GM21515 (cell line): ENCODE data around the gene PTPRS.
"Not testable (repeated sequence)": the region's sequence is repeated elsewhere in the genome, so short reads cannot be mapped to it uniquely, and the experiment has no call there.

Experiments used
- ATAC-seq: cut with Tn5 transposase; IDR thresholded peaks from one replicate; pipeline ENCODE4 v1.9.1; 2021; ENCODE audit not compliant: unreplicated experiment

PTPRS gene

DNA sequence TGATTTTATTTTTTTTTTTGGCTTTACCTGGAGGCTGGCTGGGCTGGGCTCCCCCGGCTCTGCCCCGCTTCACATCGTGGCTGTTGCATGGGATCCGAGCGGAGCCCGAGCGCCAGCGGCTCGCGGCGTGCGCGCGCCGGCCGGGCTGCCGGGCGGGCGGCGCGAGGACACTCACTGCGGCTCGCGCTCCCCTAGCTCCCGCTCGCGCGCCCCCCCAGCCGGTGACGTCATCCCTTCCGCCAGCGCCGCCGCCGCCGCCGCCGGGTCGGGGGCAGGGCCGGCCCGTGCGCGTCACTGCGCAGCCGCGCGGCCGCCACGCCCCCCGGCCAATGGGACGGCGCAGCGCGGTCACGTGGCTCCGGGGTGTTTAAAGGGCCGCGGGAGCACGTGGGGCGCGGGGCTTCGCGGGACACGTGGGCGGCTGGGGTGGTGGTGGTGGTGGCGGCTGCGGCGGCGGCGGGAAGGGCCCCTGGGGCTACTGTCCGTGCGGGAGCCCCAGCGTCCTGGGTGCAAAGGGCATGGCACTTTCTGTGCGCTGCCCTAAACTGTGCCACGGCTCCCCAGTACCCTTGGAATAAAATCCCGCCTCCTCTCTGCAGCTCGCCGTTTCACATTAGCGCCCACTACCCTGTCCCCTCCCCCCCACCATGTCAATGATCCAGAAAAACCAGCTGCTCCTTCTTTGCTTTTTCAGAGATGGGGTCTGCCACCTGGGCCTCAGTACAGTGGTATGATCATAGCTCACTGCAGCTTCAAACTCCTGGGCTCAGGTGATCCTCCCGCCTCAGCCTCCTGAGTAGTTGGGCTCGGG lies at the start of gene PTPRS:
TSS of gene PTPRS (minus strand) at position 176 of the 811 bp plus-strand sequence. CDS start 54,672 bp downstream, outside the sequence.
- ATAC-seq = no peak

DNA sequence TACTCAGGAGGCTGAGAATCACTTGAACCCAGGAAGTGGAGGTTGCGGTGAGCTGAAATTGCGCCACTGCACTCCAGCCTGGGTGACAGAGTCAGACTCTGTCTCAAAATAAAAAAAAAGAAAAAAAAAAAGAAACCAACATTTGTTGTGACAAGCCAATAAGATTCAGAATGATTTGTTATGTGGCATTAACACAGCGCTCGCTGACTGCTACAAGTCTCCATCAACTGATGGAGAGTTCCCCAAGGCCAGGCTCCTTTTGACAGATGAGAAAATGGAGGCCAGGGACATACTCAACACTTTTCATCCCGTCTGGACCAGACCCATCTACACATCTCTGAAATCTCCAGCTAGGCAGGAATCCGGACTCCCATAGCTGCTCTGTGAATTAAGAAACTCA lies 48.7 kb upstream of the PTPRS start:
- ATAC-seq = no peak

GRCh38 chr19:5387472-5387871 lies 46.9 kb upstream of the PTPRS start:
- ATAC-seq = no peak

GRCh38 chr19:5386841-5387240 lies 46.2 kb upstream of the PTPRS start:
- no peak for ATAC-seq

DNA sequence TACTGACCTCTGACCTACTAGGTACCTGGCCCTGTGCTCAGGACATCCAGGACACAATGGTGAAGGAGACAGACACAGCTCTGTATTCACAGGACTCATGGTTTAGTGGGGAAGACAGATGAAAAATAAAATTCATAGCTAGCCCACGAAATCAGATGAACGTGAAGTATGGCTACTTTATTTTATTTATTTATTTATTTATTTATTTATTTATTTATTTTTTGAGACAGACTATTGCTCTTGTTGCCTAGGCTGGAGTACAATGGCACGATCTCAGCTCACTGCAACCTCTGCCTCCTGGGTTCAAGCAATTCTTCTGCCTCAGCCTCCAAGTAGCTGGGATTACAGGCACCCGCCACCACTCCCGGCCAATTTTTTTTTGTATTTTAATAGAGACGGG lies 40.6 kb upstream of the PTPRS start:
- not testable (repeated sequence) for ATAC-seq

- ATAC-seq = no peak
Observed at GRCh38 chr19:5380215-5380919, 39.8 kb upstream of the PTPRS start.

DNA sequence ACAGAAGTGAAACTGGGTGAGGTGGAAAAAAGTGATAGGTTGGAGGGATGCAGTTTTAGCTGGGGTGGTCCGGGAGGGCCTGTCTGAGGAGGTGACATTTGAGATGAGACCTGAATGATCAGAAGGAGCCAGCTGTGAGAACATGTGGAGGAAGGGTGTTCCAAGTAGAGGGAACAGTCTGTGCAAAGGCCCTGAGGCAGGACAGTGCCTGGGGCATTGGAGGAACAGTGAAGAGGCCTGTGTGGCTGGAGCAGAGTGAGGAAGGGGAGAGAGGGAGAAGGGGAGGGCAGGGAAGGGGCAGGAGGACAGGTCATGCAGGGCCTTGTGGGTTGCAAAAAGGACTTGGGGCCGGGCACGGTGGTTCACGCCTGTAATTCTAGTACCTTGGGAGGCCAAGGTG lies 36.3 kb upstream of the PTPRS start:
- no peak for ATAC-seq

DNA sequence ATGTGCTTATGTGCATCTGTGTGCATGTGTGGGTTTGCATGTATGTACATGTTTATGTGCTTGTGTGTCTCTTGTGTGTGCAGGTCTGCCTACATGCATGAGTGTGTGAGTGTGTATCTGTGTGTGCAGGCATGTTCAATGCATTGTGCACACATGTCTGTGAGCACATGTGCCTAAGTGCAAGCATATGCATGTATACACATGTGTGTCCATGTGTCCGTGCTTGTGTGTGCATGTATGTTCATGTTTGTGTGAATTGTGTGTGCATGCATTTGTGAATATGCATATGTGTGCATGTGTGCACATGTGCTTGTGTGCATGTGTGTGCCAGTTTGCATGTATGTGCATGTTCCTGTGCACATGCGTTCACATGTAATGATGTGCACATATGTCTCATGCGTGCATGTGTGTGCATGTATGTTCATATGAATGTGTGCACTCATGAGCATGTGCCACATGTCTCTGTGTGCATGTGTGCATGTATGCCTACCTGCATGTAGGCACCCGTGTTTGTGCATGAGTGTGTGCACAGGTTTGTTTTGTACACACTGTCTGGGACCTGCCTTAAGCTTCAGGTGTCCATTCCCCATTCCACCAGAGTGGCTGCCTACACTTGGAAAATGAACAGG lies 32.1 kb upstream of the PTPRS start:
- no peak for ATAC-seq

DNA sequence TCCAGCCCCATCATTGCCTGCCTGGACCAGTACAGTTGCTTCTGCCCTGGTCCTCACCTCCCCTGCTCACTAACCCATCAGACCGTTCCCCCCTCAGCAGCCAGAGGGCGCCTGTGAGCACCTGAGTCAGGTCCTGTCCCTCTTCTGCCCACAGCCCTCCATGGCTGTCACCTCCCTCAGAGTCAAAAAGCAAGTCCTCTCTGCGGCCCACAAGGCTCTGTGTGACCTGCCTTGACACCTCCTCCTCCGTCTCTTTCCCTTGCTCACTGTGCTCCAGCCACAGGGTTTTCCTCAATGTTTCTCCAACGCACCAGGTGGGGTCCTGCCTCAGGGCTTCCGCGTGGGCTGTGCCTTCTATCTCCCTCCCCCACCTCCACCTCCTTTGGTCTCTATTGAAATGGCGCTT lies 29.4 kb upstream of the PTPRS start:
- ATAC-seq = no peak

DNA sequence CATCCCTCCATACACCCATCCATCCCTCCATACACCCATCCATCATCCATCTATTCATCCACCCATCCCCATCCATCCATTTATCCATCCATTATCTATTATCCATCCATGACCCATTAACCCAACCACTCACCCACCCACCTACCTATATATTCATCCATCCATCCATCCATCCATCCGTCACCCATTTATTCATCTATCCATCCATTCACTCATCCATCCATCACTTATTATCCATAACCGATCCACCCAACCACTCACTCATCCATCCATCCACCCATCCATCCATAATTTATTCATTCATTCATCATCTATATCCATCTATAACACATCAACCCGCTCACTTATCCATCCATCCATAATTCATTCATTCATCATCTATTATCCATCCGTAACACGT lies 28.7 kb upstream of the PTPRS start:
- ATAC-seq = no peak

GRCh38 chr19:5367530-5368133 lies 27.0 kb upstream of the PTPRS start:
- no peak for ATAC-seq

- no peak for ATAC-seq
Observed at GRCh38 chr19:5365905-5366304, 25.3 kb upstream of the PTPRS start.

GRCh38 chr19:5364674-5365073 lies 24.1 kb upstream of the PTPRS start:
- ATAC-seq = no peak

GRCh38 chr19:5361839-5362238 lies 21.2 kb upstream of the PTPRS start:
- ATAC-seq = not testable (repeated sequence)

DNA sequence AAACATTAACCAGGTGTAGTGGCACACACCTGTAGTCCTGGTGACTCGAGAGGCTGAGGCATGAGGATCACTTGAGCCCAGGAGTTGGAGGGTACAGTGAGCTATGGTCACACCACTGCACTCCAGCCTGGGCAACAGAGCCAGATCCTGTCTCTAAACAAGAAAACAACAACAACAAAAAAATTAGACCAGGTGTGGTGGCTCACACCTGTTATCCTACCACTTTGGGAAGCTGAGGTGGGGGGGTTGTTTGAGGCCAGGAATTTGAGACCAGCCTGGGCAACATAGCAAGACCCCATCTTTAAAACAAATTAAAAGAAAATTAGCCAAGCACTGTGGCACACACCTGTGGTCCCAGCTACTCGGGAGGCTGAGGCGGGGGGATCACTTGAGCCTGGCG lies 20.8 kb upstream of the PTPRS start:
- no peak for ATAC-seq

- ATAC-seq = no peak
Observed at GRCh38 chr19:5360003-5360780, 19.6 kb upstream of the PTPRS start.

DNA sequence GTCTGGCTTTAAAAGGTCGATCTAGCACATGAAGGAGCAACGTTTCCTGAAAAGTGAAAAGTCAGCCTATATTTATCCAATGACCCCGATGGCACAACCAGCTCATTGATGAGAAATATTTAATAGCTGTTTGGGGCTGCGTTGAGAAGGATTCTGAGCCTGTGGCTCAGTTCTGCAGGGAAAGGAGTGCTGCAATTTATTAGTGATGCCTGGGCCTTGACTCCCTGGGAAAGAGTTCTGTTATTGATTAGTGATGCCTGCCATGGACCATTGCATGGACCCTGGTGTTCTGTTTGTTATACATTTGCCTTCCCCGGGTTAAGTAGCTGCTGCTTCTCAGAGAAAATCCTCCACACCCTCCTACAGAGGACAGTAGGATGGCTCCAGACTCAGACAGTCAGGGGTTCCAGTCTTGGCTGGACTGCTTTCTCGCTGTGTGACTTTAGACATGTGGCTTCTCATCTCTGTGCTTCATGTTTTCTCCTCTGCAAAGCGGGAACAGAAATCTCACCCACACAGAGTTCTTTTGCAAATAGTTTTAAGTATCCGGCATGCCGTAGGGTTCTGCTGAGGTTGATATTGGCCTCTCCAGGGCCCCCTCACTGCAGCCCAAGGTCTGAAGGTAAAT lies 17.7 kb upstream of the PTPRS start:
- ATAC-seq = no peak

GRCh38 chr19:5357584-5357983 lies 17.0 kb upstream of the PTPRS start:
- ATAC-seq = no peak

- no peak for ATAC-seq
Observed at GRCh38 chr19:5356918-5357317, 16.3 kb upstream of the PTPRS start.

DNA sequence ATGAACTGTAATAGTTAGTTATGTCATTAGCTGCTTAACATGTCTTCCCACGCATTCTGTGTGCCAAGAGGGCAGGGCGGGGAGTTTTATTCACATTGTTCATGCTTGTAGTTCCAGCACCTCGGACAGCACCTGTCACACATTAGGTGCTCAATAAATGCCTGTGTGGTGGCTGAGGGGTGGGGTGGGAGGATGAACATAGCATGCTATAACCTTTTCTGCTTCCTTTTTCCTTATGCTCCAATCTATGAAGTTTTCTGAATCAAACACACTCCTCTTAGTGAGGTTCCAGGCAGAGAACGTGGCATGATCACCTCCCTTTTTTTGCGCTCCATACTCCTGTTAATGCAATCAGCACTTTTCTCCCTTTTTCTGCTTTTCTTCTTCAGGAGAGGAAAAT lies 15.8 kb upstream of the PTPRS start:
- no peak for ATAC-seq
